Measurements from ENCODE around the gene CFAP58.

Gene CFAP58

GRCh38 chr10:104485632-104486031 is 132.0 kb downstream of the CFAP58 start:
- DNase-seq (ENCODE audit: low read depth in 2 of 2) = no peak

GRCh38 chr10:104486803-104487202 is 133.2 kb downstream of the CFAP58 start:
- DNase-seq (ENCODE audit: low read depth in 2 of 2) = no peak

GRCh38 chr10:104487794-104488438 is 134.3 kb downstream of the CFAP58 start:
- no peak for DNase-seq (ENCODE audit: low read depth in 2 of 2)

GRCh38 chr10:104488439-104488832 is 134.8 kb downstream of the CFAP58 start:
- DNase-seq (ENCODE audit: low read depth in 2 of 2) = no peak

- DNase-seq (ENCODE audit: low read depth in 2 of 2) = no peak
These were observed 138.8 kb downstream of the CFAP58 start for GRCh38 chr10:104492329-104492940.

- no peak for DNase-seq (ENCODE audit: low read depth in 2 of 2)
These were observed 144.9 kb downstream of the CFAP58 start for GRCh38 chr10:104498347-104499081.

GRCh38 chr10:104501449-104501848 is 147.8 kb downstream of the CFAP58 start:
- no peak for DNase-seq (ENCODE audit: low read depth in 2 of 2)

- no peak for DNase-seq (ENCODE audit: low read depth in 2 of 2)
These were observed 148.4 kb downstream of the CFAP58 start for GRCh38 chr10:104501864-104502579.

- no peak for DNase-seq (ENCODE audit: low read depth in 2 of 2)
These were observed 149.3 kb downstream of the CFAP58 start for GRCh38 chr10:104502907-104503306.

Measured in stimulated activated CD4-positive, alpha-beta T cell treated with anti-CD3 and anti-CD28 coated beads, Interleukin-1b, Interleukin-23, amount 100 ng/mL, for 1 hour (primary cell).